Measurements from ENCODE around the gene MESP2. TPM values are rescaled to one million over a fixed set of nuclear protein-coding genes. Genes with fewer than 3 reads are reported as not detected.

MESP2 gene
- total and polyA plus RNA-seq, 2 of the 8 experiments (the other 6 are each of a cell fraction or from before 2014, with no cell fraction given) = 0.35 to 0.80 TPM

DNA sequence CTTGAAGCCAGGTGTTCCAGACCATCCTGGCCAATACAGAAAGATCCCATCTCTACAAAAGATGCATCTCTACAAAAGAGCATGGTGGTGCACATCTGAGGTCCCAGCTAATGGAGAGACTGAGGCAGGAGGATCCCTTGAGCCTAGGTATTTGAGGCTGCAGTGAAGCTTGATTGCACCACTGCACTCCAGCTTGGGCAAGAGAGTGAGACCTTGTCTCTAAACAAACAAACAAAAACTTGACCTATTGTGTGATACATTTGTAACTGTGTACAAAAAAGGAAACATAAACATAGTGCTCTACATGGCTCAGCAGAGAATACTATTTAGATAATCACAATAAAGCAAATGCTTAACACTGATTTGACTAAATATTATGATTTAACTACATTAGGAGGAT, 19.9 kb downstream of the MESP2 start (continued):
- TF ChIP-seq, protein P1, sequence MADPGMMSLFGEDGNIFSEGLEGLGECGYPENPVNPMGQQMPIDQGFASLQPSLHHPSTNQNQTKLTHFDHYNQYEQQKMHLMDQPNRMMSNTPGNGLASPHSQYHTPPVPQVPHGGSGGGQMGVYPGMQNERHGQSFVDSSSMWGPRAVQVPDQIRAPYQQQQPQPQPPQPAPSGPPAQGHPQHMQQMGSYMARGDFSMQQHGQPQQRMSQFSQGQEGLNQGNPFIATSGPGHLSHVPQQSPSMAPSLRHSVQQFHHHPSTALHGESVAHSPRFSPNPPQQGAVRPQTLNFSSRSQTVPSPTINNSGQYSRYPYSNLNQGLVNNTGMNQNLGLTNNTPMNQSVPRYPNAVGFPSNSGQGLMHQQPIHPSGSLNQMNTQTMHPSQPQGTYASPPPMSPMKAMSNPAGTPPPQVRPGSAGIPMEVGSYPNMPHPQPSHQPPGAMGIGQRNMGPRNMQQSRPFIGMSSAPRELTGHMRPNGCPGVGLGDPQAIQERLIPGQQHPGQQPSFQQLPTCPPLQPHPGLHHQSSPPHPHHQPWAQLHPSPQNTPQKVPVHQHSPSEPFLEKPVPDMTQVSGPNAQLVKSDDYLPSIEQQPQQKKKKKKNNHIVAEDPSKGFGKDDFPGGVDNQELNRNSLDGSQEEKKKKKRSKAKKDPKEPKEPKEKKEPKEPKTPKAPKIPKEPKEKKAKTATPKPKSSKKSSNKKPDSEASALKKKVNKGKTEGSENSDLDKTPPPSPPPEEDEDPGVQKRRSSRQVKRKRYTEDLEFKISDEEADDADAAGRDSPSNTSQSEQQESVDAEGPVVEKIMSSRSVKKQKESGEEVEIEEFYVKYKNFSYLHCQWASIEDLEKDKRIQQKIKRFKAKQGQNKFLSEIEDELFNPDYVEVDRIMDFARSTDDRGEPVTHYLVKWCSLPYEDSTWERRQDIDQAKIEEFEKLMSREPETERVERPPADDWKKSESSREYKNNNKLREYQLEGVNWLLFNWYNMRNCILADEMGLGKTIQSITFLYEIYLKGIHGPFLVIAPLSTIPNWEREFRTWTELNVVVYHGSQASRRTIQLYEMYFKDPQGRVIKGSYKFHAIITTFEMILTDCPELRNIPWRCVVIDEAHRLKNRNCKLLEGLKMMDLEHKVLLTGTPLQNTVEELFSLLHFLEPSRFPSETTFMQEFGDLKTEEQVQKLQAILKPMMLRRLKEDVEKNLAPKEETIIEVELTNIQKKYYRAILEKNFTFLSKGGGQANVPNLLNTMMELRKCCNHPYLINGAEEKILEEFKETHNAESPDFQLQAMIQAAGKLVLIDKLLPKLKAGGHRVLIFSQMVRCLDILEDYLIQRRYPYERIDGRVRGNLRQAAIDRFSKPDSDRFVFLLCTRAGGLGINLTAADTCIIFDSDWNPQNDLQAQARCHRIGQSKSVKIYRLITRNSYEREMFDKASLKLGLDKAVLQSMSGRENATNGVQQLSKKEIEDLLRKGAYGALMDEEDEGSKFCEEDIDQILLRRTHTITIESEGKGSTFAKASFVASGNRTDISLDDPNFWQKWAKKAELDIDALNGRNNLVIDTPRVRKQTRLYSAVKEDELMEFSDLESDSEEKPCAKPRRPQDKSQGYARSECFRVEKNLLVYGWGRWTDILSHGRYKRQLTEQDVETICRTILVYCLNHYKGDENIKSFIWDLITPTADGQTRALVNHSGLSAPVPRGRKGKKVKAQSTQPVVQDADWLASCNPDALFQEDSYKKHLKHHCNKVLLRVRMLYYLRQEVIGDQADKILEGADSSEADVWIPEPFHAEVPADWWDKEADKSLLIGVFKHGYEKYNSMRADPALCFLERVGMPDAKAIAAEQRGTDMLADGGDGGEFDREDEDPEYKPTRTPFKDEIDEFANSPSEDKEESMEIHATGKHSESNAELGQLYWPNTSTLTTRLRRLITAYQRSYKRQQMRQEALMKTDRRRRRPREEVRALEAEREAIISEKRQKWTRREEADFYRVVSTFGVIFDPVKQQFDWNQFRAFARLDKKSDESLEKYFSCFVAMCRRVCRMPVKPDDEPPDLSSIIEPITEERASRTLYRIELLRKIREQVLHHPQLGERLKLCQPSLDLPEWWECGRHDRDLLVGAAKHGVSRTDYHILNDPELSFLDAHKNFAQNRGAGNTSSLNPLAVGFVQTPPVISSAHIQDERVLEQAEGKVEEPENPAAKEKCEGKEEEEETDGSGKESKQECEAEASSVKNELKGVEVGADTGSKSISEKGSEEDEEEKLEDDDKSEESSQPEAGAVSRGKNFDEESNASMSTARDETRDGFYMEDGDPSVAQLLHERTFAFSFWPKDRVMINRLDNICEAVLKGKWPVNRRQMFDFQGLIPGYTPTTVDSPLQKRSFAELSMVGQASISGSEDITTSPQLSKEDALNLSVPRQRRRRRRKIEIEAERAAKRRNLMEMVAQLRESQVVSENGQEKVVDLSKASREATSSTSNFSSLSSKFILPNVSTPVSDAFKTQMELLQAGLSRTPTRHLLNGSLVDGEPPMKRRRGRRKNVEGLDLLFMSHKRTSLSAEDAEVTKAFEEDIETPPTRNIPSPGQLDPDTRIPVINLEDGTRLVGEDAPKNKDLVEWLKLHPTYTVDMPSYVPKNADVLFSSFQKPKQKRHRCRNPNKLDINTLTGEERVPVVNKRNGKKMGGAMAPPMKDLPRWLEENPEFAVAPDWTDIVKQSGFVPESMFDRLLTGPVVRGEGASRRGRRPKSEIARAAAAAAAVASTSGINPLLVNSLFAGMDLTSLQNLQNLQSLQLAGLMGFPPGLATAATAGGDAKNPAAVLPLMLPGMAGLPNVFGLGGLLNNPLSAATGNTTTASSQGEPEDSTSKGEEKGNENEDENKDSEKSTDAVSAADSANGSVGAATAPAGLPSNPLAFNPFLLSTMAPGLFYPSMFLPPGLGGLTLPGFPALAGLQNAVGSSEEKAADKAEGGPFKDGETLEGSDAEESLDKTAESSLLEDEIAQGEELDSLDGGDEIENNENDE (IDR thresholded peaks at IDR 0.05; ENCODE audit: insufficient replicate concordance, low read length) = no peak
- TF ChIP-seq SRF (IDR thresholded peaks at IDR 0.05; ENCODE audit: low read depth, low read length) = no peak
- TF ChIP-seq SIX5 (IDR thresholded peaks at IDR 0.05; ENCODE audit: low read depth, low read length) = no peak
- no peak for TF ChIP-seq KDM5A (IDR thresholded peaks at IDR 0.05; ENCODE audit: low read length)
- no peak for TF ChIP-seq SP4 (IDR thresholded peaks at IDR 0.05; ENCODE audit: low read length)
- TF ChIP-seq KDM4A (IDR thresholded peaks at IDR 0.05; ENCODE audit: low read depth, low read length, severe bottlenecking) = no peak
- no peak for TF ChIP-seq KDM1A (IDR thresholded peaks at IDR 0.05; ENCODE audit: borderline replicate concordance, low read length)
- no peak for TF ChIP-seq ZNF274 (IDR thresholded peaks at IDR 0.05; ENCODE audit: borderline replicate concordance, extremely low read depth, low read length)
- TF ChIP-seq, protein P2, sequence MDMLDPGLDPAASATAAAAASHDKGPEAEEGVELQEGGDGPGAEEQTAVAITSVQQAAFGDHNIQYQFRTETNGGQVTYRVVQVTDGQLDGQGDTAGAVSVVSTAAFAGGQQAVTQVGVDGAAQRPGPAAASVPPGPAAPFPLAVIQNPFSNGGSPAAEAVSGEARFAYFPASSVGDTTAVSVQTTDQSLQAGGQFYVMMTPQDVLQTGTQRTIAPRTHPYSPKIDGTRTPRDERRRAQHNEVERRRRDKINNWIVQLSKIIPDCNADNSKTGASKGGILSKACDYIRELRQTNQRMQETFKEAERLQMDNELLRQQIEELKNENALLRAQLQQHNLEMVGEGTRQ (IDR thresholded peaks at IDR 0.05; ENCODE audit: low read length) = no peak
- no peak for TF ChIP-seq FOSL1 (IDR thresholded peaks at IDR 0.05; ENCODE audit: insufficient read depth, low read depth, low read length)
- no peak for TF ChIP-seq GTF2F1 (IDR thresholded peaks at IDR 0.05; ENCODE audit: borderline replicate concordance, low read depth, low read length)
